Left renal cortex interstitium (tissue), 4 donors: Measurements from ENCODE around the gene FBXW5. TPM values are rescaled to one million over a fixed set of nuclear protein-coding genes. Genes with fewer than 3 reads are reported as not detected.

ENCODE experiments used
- DNase-seq, 4 donors: peaks; one replicate each; pipeline ENCODE4 v3.0.0-alpha.2; 2013; ENCODE audit warnings: low read depth in 4 of 4, low spot score in 2 of 4, missing footprints in 1 of 4
- polyA plus RNA-seq, 4 donors: library from polyadenylated mRNA; unstranded; fragments of 120-200 nt; gene quantifications; one replicate each; pipeline ENCODE4 v1.2.1, GENCODE V29; 2013; ENCODE audit not compliant: insufficient read length in 4 of 4

Gene FBXW5
- polyA plus RNA-seq, 4 donors: 37.8 to 69.9 (median 60.6) TPM

DNA sequence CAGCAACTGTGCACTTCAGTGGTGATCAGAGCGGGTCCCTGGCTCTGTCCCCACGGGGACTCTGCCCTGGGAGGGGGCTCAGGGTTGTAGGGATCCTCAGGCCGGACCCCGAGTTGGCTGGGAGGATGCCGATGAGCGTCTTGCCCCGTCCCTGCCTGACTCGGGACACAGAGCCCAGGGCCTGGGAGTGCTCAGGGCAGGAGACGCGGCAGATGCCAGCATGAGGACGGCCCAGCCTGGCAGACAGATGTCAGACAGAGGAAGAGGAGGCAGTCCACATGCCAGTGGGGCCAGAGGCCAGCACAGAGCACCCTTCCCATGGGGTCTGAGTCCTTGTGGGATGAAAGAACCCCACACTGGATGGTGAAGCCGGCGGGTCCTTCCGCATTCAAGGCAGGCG lies 18.8 kb upstream of the FBXW5 start:
- no peak for DNase-seq

DNA sequence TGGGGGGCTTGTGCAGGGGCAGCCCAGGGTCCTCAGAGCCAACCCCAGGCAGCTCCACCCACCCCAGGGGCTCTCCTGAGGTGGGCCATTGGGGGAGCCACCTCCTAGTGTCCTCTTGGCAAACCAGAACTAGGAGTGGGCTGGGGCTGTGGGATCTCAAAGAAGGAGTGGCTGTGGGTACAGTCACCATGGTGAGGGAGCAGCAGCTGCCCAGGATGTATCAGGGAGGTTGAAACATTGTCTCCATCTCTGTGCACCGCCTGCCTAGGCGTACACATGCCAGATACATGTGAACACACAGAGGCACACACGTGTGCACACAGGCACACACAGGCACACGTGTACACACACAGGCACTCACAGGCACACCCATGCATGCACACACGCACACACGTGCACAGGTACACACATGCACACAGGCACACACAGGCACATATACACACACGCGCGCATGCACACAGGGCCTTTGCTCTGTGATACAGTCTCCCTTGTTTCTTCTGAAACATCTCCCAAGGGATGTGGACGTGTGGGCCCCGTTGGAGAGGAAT lies 18.2 kb upstream of the FBXW5 start:
- DNase-seq: no peak

DNA sequence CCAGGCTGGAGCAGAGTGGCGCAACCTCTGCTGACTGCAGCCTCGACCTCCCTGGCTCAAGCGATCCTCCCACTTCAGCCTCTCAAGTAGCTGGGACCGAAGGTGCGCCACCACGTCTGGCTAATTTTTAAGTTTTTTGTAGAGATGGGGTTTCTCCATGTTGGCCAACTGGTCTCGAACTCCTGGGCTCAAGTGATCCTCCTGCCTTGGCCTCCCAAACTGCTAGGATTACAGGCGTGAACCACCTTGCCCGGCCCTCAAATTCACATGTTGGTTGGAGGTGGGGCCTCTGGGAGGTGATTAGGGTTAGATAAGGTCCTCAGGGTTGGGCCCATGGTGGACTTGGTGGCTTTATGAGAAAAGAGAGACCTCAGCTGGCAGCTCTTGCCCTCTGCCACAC lies 17.6 kb upstream of the FBXW5 start:
- DNase-seq: no peak

DNA sequence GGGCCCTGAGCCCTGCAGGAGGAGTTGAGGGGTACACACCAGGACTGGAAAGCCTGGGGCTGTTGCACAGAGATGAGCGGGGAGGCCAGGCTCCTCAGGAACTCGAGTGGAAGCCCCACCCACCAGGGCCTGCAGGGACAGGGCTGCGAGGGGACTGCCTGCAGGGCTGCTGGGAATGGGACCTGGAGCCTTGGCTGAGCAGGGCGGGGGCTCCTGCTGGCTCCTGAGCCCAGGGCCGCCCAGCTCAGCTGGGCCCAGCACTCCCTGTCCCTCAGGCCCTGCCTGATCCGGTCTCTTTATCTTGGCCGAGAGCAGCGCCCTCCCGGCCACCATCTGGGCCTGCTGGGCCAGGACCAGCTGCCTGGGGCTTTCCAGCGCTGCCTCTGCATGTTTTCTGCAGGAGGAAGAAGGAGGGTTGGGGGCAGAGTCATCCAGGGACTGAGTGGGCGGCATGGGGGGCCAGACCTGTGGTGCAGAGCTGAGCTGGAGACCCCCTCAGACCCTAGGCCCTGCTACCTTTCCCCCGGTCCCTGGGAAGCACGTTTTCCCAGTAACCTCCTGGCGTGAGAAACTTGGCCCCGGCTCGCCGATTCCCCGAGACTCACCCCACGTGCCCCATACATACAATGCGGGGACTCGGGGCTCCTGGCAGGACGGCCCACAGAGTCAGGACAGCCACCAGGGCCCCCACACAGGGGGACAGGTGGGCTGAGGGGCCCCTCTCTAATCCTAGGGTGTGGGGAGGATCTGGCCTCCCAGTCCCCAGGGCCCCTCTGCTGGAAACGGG lies 16.9 kb upstream of the FBXW5 start:
- no peak for DNase-seq

DNA sequence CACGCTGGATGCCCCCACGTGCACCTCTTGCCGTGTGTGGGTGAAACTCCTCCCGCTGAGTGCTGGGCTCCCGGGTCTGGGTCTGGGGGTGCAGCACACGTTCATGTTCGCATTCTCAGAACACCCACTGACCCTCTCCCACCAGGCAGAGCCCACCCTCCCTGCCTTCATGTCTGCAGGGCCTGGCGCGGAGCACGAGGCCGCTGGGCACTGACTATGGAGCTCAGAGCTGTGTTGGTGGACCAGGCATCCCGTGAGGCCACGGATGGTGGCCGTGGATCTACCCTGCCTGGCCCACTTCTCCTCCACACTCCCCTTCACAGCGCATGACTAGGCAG lies 16.4 kb upstream of the FBXW5 start:
- DNase-seq: no peak

DNA sequence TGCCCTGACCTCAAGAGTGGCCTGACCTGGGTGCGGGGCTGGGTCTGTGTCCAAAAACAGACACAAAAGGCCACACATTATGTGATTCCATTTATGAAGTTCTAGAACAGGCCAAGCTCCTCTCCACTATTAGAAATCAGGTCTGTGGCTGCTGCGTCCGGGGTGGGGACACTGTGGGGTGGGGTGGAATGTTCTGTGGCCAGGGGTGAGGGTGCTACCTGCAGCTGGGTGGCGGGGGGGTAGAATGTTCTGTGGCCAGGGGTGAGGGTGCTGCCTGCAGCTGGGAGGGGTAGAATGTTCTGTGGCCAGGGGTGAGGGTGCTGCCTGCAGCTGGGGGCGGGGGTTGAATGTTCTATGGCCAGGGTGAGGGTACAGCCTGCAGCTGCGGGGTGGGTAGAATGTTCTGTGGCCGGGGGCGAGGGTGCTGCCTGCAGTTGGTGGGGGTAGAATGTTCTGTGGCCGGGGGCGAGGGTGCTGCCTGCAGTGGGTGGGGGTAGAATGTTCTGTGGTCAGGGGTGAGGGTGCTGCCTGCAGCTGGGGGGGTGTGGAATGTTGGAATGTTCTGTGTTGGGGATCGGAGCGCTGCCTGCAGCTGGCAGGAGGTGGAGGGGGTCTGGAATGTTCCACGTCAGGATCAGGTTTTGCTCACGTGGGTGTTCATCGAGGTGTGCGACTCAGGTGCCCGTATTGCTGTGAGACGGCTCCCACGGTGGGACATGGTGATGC lies 15.8 kb upstream of the FBXW5 start:
- no peak for DNase-seq

DNA sequence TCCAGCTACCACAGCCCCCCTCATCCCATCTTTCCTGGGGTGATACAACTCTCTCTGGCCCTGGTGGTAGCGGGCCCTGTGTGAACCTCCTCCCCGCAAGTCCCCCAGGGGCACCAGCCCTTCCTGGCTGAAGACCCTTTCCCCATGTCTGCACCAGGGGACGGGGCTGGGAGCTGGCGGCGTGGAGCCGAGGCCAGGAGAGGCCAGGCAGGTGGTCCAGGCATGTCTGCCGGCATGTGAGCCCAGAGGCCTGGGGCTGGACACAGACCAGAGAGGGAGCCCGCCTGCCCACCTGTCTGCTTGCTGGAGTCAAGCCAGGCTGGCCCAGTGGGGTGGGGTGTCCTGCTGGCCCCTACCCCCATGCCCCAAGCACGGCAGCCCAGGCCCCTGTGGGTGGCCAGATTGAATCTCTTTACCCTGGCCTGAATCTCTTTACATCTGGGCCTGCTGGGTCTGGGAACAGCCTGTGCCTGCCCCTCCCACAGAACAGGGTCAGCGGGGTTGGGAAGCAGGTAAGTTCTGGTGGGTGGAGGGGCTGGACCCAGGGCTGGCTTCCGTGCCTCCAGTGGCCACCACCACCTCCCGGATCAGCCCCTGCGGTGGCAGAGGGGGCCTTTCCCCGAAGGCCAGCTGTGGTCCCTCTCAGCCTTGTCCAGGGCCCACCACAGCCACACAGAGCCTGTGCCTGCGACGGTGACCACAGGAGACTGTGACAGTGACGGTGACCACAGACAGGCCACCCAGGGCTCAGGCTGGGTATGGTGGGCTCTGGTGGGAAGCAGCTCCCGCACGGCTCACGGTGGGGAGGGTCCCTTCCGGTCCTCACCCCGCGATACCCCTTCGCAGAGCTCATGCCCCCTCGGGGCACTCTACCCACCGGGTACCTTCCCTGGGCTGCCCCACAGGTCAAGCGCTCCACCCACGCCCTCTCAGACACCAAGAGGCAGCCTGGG lies 14.6 kb upstream of the FBXW5 start:
- DNase-seq: no peak

DNA sequence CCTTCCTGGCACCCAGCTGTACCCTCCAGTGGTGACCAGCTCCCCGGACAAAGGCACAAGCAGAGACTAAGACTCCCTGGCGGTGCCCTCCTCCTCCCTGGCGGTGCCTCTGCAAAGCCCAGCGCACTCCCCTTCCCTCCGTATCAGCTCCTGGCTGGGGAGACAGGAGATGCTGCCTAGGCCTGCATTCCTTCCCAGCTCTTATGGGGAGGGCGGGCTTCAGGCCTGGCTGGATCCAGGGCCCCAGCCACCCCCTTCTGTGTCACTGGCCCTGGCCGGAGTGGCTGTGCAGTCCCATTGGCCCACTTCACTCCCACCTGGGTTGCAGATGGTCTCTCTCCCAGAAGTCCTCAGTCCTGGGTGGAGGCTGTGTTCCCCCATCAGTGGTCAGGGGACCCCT lies 13.9 kb upstream of the FBXW5 start:
- no peak for DNase-seq

DNA sequence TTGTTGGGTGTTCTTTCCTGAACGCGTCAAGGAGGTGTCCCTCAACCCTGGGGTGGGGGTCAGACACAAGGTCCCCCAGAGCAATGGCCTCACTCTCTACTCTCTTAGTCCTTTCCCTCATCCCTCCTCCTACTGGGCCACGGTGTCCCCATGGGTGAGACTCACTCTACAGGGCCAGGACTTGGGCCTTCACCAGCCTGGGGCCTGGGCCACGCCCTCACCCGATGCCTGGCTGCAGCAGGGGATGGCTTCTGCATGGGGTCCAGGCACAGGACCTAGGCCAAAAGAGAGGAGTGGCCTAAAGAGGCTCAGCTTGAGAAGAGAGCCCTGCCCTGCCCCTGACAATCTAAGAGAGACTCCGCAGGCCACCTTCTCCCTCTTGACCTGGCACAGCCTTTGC lies 13.4 kb upstream of the FBXW5 start:
- DNase-seq: no peak

DNA sequence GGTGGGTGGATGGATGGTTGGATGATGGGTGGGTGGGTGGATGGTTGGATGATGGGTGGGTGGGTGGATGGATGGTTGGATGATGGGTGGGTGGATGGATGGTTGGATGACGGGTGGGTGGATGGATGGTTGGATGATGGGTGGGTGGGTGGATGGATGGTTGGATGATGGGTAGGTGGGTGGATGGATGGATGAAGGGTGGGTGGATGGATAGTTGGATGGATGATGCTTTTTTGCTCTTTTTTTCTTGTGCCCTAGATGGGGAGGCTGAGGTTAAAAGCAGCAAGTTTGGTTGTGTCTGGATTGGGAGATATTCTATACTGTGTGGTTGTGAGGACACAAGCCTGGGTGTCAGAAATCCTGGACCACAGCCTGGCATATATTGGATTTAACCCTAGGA lies 12.9 kb upstream of the FBXW5 start:
- no peak for DNase-seq

DNA sequence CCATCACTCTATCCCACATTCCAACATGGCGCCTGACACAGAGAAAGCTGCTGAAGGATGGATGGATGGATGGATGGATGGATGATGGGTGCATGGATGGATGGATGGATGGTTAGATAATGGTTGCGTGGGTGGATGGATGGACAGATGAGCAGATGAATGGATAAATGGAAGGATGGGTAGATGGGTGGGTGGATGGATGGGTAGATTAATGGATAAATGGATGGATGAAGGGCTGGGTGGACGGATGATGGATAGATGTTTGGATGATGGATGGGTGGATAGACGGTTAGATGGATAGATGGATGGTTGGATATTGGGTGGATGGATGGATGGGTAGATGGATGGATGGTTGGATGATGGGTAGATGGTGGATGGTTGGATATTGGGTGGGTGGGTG lies 12.1 kb upstream of the FBXW5 start:
- DNase-seq: no peak

DNA sequence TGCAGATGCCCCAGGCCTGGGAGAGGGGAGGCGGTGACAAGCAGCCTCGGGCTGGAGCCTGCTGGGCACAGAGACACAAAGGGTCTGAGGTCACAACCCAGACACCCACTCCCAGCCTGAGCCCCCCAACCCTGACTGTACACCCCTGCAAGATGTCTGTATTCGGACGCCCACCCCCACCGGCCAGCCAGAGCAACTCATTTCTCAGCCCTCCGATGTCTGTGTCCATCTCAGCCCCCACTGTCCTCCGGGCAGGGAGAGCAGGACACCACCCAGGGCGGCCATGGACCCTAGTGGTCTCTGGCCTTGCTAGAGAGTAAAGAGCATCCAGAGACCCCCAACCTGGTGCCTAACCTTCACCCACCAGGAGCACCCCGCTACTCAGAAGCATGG lies 11.4 kb upstream of the FBXW5 start:
- DNase-seq: no peak

DNA sequence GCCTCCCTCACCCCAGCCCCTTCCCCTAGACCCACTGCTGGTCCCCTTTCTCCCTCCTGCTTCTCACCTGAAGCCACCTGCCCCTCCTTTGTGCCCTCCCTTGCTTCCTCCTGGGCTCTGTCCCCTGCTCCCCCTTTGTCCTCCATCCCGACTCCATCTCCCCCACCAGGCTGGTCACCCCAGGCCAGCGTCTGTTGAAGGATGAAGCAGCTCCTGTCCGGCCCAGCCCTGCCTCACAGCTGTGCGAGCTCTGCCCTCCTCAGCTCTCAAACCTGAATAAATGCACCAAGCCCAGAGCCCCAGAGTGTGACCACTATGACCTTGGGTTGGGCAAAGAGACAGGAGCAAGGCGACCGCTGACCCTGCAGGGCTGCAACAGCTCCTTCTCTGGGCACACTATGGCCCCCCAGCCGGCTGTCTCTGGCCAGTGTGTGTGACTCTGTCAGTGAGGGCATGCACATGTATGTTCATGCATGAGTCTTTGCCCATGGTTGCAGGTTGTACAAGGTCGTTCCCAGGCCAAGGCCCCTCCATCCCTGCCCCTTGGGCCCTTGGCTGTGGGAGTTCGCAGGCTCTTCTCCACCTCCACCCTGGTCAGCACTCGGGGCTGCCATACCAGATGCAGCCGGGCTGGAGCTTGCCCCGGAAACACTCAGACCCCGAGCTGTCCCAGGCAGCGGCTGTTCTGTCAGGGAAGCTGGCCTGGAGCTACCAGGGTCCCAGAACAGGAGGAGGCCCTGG lies 10.8 kb upstream of the FBXW5 start:
- DNase-seq: no peak

DNA sequence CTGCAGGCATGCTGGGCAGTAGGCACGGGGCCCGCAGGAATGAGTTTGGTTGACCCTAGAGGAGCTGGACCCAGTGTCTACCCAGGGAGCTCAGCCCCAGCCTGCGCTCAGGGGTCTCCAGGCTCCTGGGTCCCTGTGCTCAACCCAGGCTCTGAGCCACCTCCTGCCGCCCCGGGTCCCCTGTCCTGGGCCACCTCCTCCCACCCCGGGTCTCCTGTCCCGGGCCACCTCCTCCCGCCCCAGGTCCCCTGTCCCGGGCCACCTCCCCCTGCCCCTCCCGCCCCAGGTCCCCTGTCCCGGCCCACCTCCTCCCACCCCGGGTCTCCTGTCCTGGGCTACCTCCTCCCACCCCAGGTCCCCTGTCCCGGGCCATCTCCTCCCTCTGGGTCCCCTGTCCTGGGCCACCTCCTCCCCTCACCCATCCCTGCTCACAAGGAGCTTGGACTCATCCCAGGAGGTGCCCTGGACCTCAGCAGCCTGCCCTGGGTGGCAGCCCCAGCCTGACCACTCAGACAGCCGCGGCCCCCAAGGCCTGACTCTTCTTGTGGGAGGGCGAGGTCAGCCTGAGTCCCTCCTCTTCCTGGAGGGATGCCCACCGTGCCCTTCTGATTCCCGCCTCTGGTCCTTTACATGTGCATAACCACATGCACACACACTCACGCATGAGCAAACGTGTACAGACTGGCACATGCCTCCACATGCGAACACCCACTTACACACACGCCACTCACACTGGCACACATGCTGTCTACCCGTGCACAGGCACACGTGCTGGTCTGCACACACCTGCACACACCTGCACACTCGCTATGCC lies 9.9 kb upstream of the FBXW5 start:
- DNase-seq: no peak

DNA sequence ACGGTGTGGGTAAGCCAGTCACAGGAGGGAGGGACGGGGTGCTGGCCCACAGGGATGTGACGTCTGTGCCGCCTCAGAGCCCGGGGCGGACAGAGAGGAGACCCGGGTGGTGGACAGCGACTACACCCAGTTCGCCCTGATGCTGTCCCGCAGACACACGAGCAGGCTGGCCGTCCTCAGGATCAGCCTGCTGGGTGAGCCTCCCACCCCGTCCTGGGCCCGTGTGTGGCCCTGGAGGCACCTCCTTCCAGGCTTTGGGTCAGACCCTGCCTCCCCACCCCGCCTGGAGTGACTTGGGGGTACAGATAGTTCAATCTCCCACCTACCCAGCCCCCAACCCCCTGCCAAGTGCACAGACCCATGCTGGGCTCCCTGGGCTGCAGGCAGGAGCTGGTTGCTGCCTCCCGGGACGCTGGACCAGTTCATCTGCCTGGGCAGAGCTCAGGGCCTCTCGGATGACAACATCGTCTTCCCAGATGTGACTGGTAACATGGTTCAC lies 9.3 kb upstream of the FBXW5 start:
- no peak for DNase-seq

DNA sequence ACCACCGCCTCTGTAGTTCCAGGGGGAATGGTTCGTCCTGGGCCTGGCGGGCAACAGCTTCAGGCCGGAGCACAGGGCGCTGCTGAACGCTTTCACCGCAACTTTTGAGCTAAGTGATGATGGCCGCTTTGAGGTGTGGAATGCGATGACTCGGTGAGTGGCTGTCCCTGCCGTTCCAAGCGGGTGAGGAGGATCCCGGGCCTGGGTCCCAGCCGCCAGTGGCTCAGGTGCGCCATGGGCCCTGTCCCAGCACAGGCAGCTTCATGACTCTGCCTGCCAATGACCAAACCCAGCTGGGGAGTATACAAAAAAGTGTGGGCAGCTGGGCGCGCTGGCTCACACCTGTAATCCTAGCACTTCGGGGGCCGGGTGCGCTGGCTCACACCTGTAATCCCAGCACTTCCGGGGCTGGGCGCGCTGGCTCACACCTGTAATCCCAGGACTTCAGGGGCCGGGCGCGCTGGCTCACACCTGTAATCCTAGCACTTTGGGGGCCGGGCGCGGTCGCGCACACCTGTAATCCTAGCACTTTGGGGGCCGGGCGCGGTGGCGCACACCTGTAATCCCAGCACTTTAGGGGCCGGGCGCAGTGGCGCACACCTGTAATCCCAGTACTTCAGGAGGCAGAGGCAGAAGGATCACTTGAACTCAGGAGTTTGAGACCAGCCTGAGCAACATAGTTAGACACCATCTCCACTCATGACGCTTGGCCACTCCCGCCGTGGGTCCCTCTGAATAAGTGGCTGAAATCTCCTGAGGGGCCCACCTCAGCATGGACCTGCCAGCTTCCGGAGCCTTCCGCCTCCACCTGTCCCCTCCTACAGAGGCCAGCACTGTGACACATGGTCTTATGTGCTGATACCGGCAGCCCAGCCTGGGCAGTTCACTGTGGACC lies 8.6 kb upstream of the FBXW5 start:
- DNase-seq: no peak

DNA sequence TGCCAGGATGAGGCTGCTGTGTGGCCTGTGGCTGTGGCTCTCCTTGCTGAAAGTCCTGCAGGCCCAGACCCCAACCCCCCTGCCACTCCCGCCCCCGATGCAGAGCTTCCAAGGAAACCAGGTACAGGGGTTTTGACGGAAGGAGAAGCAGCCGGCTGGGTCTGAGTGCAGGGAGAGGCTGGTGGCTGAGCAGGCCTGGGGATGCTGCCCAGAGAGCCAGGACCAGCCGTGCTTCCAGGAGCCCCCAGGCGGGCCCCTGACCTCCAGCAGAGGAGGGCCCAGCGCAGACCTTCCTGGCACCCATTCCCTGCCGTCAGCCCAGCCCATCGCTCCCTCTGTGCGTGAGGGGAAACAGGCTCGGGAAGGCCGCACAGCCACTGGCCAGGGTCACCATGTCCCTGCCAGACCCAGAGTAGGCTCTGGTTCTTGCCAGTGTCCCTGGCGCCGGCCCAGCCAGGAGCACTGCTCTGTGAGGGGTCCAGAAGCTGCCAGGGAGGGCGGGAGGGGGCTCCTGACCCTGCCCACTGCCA lies 7.8 kb upstream of the FBXW5 start:
- no peak for DNase-seq
